HPDE6-E6E7 (cell line): ENCODE measurements around the gene MAST2.
"Not testable (repeated sequence)": the region's sequence is repeated elsewhere in the genome, so short reads cannot be mapped to it uniquely, and the experiment has no call there.

ENCODE experiments used
- DNase-seq: peaks from one replicate; pipeline ENCODE4 v3.0.0; 2011; ENCODE audit warnings: missing footprints; ENCODE audit errors: extremely low spot score

MAST2 gene

GRCh38 chr1:45814776-45815175, 11.4 kb downstream of the MAST2 start:
- DNase-seq = no peak

- DNase-seq = no peak
Observed at GRCh38 chr1:45815667-45816458, 12.5 kb downstream of the MAST2 start.

- DNase-seq = no peak
Observed at GRCh38 chr1:45820173-45820572, 16.8 kb downstream of the MAST2 start.

- no peak for DNase-seq
Observed at GRCh38 chr1:45820788-45821187, 17.4 kb downstream of the MAST2 start.

DNA sequence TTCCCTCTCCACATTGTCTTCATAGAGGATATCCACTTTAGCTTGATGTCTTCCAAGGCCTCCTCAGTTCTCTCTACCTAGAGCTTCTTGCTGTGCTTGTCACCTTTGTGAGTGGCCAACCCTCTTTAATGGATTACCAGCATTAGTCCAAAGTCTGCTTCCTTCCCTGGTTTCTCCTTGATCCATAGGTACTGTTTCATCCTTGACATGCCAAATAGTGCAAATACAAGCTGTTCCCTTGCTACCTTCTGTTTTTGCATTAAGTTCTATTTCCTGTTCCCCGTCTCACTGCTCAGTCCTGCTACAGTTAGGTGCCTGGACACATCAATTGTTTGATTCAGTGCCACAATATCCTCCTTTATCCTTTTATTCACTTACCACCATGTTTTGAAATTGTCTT, 19.2 kb downstream of the MAST2 start:
- DNase-seq = no peak

- DNase-seq = no peak
Observed at GRCh38 chr1:45824607-45825006, 21.2 kb downstream of the MAST2 start.

GRCh38 chr1:45827256-45827655, 23.8 kb downstream of the MAST2 start:
- DNase-seq = no peak

DNA sequence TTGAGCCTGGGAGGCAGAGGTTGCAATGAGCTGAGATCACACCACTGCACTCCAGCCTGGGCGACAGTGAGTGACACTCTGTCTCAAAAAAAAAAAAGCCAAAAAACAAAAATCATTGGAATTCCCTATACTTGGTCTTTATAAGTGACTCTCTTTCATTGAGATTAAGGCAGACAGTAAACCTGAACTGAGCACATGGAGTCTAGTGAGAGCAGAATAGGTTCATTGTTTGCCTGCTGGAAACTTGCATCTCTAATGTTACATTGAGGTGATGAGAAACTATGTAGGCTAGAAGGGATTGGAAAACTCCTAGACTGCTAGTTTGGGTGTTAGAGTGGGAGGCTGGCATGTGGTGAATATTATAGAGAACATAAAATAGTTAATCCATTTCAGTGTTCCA, 25.4 kb downstream of the MAST2 start:
- DNase-seq = no peak

- DNase-seq = no peak
Observed at GRCh38 chr1:45833361-45833760, 29.9 kb downstream of the MAST2 start.

GRCh38 chr1:45834689-45835088, 31.3 kb downstream of the MAST2 start:
- no peak for DNase-seq

GRCh38 chr1:45836451-45836850, 33.0 kb downstream of the MAST2 start:
- no peak for DNase-seq

GRCh38 chr1:45836861-45837260, 33.4 kb downstream of the MAST2 start:
- DNase-seq = not testable (repeated sequence)

DNA sequence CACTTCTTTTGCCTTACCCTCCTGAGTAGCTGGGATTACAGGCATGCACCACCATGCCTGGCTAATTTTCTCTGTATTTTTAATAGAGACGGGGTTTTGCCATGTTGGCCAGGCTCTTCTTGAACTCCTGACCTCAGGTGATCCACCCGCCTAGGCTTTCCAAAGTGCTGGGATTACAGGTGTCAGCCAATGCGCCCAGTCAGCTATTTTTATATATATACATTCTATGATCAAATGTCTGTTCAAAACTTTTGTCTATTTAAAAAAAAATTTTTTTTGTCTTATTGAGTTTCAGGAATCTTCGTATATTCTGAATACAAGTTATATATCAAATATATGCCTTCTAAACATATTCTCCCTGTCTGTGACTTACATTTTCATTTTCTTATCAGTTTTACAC, 34.9 kb downstream of the MAST2 start:
- DNase-seq = not testable (repeated sequence)

- DNase-seq = no peak
Observed at GRCh38 chr1:45840704-45841103, 37.3 kb downstream of the MAST2 start.

DNA sequence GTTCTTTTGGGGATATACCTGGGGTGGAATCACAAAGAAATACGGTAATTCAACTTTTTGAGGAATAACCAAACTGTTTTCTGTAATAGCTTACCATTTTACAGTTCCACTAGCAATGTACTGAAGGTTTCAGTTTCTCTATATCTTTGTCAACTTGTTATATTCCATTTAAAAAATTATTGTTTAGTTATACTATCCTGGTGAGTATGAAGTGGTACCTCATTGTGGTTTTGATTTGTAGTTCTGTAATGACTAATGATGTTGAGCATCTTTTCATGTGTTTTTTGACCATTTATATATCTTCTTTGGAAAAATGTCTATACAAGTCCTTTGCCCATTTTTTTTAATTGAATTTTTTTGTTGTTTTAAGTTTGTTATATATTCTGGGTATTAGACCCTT, 39.4 kb downstream of the MAST2 start:
- DNase-seq = no peak

DNA sequence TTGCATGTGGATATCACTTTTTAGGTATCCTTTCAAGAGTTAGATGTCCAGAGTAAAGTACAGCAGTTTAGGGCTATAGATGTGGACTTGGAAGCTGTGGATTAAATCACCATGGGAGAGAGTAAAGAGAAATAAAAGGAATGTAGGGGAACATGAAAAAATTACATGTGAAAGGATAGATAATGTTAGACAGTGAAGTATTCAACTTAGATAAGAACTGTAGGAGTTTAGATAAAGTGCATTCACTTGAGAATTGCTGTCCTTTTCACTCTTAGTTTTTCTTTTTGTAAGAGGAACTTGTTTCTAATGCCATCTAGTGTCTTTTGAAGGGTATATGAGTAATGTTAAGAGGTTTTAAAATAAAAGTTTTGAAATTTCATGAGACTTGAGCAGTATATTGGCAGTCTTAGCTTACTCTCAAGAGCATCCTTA, 40.1 kb downstream of the MAST2 start:
- no peak for DNase-seq

DNA sequence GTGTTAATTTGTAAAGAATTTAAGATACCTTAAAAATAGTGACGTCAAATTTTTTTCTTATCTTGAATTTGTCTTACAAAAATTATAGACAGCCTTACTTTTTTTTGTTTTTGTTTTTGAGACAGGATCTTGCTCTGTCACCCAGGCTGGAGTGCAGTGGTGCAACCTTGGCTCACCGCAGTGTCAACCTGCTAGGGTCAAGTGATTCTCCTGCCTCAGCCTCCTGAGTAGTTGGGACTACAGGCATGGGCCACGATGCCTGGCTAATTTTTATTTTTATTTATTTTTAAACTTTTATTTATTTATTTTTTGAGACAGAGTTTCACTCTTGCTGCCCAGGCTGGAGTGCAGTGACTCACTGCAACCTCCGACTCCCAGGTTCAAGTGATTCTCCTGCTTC, 40.6 kb downstream of the MAST2 start:
- not testable (repeated sequence) for DNase-seq

DNA sequence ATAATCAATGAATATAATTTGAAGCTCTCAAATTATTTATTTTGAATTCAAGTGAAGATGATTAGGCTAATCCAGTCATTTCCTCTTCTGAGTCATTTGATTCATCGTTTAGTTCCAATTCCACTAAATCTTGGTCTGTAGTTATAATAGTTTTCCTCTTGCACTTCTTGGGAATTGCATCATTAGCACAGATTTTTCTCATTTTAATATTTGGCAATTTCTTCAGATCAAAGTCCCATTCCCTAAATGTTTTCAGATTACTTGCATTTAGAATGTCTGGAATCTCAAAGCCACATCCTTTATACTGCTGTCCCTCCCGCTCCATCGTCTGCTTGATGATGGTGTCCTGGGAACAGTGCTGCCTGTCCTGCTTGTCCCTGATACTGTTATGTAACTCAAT, 43.5 kb downstream of the MAST2 start:
- DNase-seq = no peak

GRCh38 chr1:45848097-45848496, 44.7 kb downstream of the MAST2 start:
- no peak for DNase-seq

GRCh38 chr1:45848714-45849113, 45.3 kb downstream of the MAST2 start:
- DNase-seq = no peak

DNA sequence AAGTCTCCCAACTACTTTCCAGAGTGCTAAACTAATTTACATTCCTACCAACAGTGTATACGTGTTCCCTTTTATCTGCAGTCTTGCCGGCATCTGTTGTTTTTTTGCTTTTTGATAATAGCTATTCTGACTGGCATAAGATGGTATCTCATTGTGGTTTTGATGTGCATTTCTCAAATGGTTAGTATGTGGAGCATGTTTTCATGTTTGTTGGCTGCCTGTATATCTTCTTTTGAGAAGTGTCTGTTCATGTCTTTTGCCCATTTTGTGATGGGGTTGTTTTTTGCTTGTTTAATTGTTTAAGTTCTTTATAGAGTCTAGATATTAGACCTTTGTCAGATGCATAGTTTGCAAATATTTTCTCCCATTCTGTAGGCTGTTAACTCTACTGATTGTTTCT, 46.6 kb downstream of the MAST2 start:
- DNase-seq = no peak

GRCh38 chr1:45854724-45855123, 51.3 kb downstream of the MAST2 start:
- no peak for DNase-seq

DNA sequence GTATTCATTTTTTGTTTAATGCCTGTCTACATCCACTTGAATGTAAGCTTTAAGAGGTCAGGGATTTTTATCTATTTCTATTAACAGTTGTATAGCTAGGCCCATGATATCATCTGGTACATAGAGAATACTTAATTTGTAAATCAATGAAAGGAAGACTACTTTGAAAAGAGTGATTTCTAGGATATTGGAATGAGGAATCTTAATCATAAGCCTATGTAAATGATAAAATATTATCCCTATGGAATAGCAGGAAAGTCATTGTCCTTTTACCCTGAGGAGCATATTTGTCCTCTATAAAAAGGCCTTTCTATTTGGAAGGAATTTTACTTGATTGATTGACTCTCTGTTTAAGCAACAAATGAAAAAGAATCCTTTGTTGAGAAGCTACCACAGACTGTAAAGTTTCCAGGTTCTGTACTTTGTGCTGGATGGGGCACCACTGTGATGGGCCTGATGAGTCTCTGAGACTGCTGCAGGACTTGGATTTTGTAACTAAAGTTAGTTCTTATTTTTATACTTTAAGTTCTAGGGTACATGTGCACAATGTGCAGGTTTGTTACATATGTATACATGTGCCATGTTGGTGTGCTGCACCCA, 53.8 kb downstream of the MAST2 start:
- no peak for DNase-seq
